ENCODE results near the gene MRPS12.
"Not testable (repeated sequence)": the region's sequence is repeated elsewhere in the genome, so short reads cannot be mapped to it uniquely, and the experiment has no call there.

DNA sequence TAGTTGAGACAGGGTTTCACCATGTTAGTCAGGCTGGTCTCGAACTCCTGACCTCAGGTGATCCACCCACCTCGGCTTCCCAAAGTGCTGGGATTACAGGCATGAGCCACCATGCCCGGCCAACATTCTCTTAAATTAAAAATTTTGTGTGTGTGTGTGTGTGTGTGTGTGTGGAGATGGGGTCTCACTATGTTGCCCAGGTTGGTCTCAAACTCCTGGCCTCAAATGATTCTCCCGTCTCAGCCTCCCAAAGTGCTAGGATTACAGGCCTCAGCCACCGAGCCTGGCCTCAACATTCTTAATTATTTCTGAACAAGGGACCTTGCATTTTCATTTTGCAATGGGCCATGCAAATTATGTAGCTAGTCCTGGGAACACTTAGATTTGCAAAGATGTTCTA, 35.4 kb downstream of the MRPS12 start:
- TF ChIP-seq CTCF (IDR thresholded peaks at IDR 0.05; ENCODE audit: low read depth, low read length); EZH2phosphoT487 (IDR thresholded peaks at IDR 0.05; ENCODE audit: low read depth): not testable (repeated sequence)

All from OCI-LY3 (cell line).